GM12878 (cell line): ENCODE results near the gene ADORA2B. TPM values are rescaled to one million over a fixed set of nuclear protein-coding genes. Genes with fewer than 3 reads are reported as not detected.

Experiments
- ATAC-seq: fragments of 200-7000 bp; cut with Tn5 transposase; 3 replicates; pipeline ENCODE4 v1.9.1; 2020; ENCODE audit warnings: mild to moderate bottlenecking, moderate library complexity
- BruUV-seq: library from RNA; stranded (reverse); fragments of 400-500 nt; replicated peaks from 2 replicates; lab custom pipeline; 2021; lab: Mats Ljungman, UMichigan
- CTCF ChIA-PET: fragments of 300-600 bp; sonication (Branson Sonifier 250); formaldehyde crosslinking; extraction: SDS; loops from one replicate; lab custom pipeline; 2021; ENCODE audit warnings: inconsistent platforms; lab: Yijun Ruan, JAX
- POLR2A ChIA-PET: fragments of 350-600 bp; formaldehyde crosslinking; extraction: SDS; loops from one replicate; lab custom pipeline; 2021; ENCODE audit warnings: inconsistent platforms; lab: Charles Lee
- RAD21 ChIA-PET: fragments of 300-600 bp; sonication (Branson Sonifier 250); formaldehyde crosslinking; loops from one replicate; lab custom pipeline; 2023; ENCODE audit warnings: antibody characterized with exemption; ENCODE audit not compliant: unreplicated experiment; lab: Charles Lee
- SMC1A ChIA-PET: fragments of 300-600 bp; sonication (Branson Sonifier 250); formaldehyde crosslinking; loops from one replicate; lab custom pipeline; 2023; ENCODE audit not compliant: unreplicated experiment, uncharacterized antibody; lab: Charles Lee
- DNase-seq: peaks from one replicate; pipeline ENCODE4 v3.0.0-alpha.2; 2011; ENCODE audit warnings: low read depth, low spot score
- FAIRE-seq: peaks from 3 replicates; lab custom pipeline; 2011; peaks lifted over from hg19 to GRCh38; lab: Jason Lieb, UNC
- H2AFZ ChIP-seq: 2 replicates; pipeline ENCODE4 v1.6.0; 2011; ENCODE audit warnings: low read depth, low read length, control low read depth; ENCODE audit not compliant: control insufficient read depth
- H3K27ac ChIP-seq: 2 replicates; pipeline ENCODE4 v1.5.1; 2011; ENCODE audit warnings: control low read depth; ENCODE audit not compliant: control insufficient read depth, insufficient read depth
- H3K27me3 ChIP-seq, 2 experiments: replicated peaks in 1 of 2; 2 replicates each; pipeline versions ENCODE4 v1.6.0 to v1.6.1; 2011; ENCODE audit warnings: low read length in 1 of 2; ENCODE audit not compliant: control insufficient read depth in 2 of 2, insufficient read depth in 2 of 2
- H3K36me3 ChIP-seq, 2 experiments: 2 replicates each; pipeline ENCODE4 v1.5.1; 2011; ENCODE audit warnings: low read length in 1 of 2; ENCODE audit not compliant: control insufficient read depth in 2 of 2, insufficient read depth in 2 of 2
- H3K4me1 ChIP-seq: 2 replicates; pipeline ENCODE4 v1.6.1; 2011; ENCODE audit warnings: mild to moderate bottlenecking, low read length, moderate library complexity, mixed read lengths; ENCODE audit not compliant: control insufficient read depth, insufficient read depth
- H3K4me2 ChIP-seq: 2 replicates; pipeline ENCODE4 v1.6.0; 2011; ENCODE audit warnings: control low read depth; ENCODE audit not compliant: control insufficient read depth, insufficient read depth
- H3K4me3 ChIP-seq: fragments of 200-600 bp; sonication (generic); 2 replicates; pipeline ENCODE4 v1.5.1; 2016
- H3K79me2 ChIP-seq: 2 replicates; pipeline ENCODE4 v1.6.0; 2011; ENCODE audit warnings: low read length; ENCODE audit not compliant: control insufficient read depth, insufficient read depth
- H3K9ac ChIP-seq: 2 replicates; pipeline ENCODE4 v1.8.0; 2011; ENCODE audit warnings: low read length, control low read depth, mixed read lengths; ENCODE audit not compliant: control insufficient read depth, insufficient read depth
- H3K9me3 ChIP-seq: replicated peaks from 3 replicates; pipeline ENCODE4 v1.5.1; 2011; ENCODE audit warnings: mild to moderate bottlenecking, low read length; ENCODE audit not compliant: control insufficient read depth, insufficient read depth
- H4K20me1 ChIP-seq: 2 replicates; pipeline ENCODE4 v1.6.0; 2011; ENCODE audit not compliant: control insufficient read depth, insufficient read depth
- CHD4 ChIP-seq: fragments of 200-600 bp; sonication (generic); IDR thresholded peaks from 2 replicates; pipeline ENCODE4 v1.6.1; 2016; ENCODE audit warnings: mild to moderate bottlenecking
- MEF2B ChIP-seq: fragments of 450-650 bp; IDR thresholded peaks from 2 replicates; pipeline ENCODE4 v1.6.1; 2018; ENCODE audit warnings: mild to moderate bottlenecking, moderate library complexity; ENCODE audit not compliant: partially characterized antibody, poor library complexity, severe bottlenecking
- POLR2AphosphoS2 ChIP-seq: IDR thresholded peaks from 2 replicates; pipeline ENCODE4 v1.6.1; 2011; ENCODE audit warnings: low read depth, mild to moderate bottlenecking, low read length, improper control_type of control experiment, moderate library complexity
- RBBP5 ChIP-seq: fragments of 200-600 bp; sonication (generic); conservative IDR thresholded peaks from 2 replicates; pipeline ENCODE4 v1.6.1; 2016
- STAT1 ChIP-seq: fragments of 450-650 bp; conservative IDR thresholded peaks from 2 replicates; pipeline ENCODE4 v1.6.1; 2014; ENCODE audit warnings: antibody characterized with exemption, mild to moderate bottlenecking
- WGBS: methylation state at CpG from one replicate; pipeline ENCODE4 v1.1.6; 2016; ENCODE audit warnings: low lambda C conversion rate; ENCODE audit not compliant: insufficient replicate concordance, insufficient coverage; ENCODE audit errors: missing lambda C conversion rate; 5-methylcytosine and 5-hydroxymethylcytosine counted together
- in situ Hi-C: fragments of 300-500 bp; cut with MboI; formaldehyde crosslinking; loops from 9 replicates; pipeline ENCODE4 v1.14.3; 2018; ENCODE audit warnings: mixed read lengths
- intact Hi-C: fragments of 100-400 bp; cut with micrococcal nuclease; formaldehyde crosslinking; loops from one replicate; pipeline ENCODE4 v1.14.2; 2022; ENCODE audit not compliant: unreplicated experiment
- polyA plus RNA-seq, 11 experiments: library from polyadenylated mRNA; depleted of rRNA in 4 of 11; unstranded in 6 of 11; stranded (reverse) in 5 of 11; fragments of >200 nt; fragmentation: Nextera tagmentation in 4 of 11; fragmentation: Illumina TruSeq in 1 of 11; extraction: Ambion mirVana in 4 of 11; extraction: Trizol in 1 of 11; gene quantifications; 1 replicate in 1 of 11; 2 replicates in 10 of 11; pipeline versions ENCODE4 v1.2.1 to v1.2.3, GENCODE V29; 2011 to 2016; ENCODE audit warnings: inconsistent platforms in 2 of 11, missing spikeins in 2 of 11, low read depth in 1 of 11
- total RNA-seq, 4 experiments: library from RNA; depleted of rRNA in 3 of 4; stranded (reverse); fragments of >200 nt in 3 of 4; fragmentation: Illumina TruSeq in 1 of 4; extraction: Trizol in 1 of 4; gene quantifications; 2 replicates each; pipeline versions ENCODE4 v1.2.1 to v1.2.3, GENCODE V29; 2013 to 2021
- TF ChIP-seq, protein P1 (sequence below): fragments of 450-650 bp; IDR thresholded peaks from 2 replicates; pipeline ENCODE4 v1.6.1; 2018; ENCODE audit warnings: mild to moderate bottlenecking, low read depth, moderate library complexity; ENCODE audit not compliant: partially characterized antibody
- TF ChIP-seq, protein P2 (sequence below): fragments of 450-650 bp; IDR thresholded peaks from 2 replicates; pipeline ENCODE4 v1.6.1; 2017; ENCODE audit warnings: mild to moderate bottlenecking, moderate library complexity
- TF ChIP-seq, protein P3 (sequence below): fragments of 450-650 bp; IDR thresholded peaks from 2 replicates; pipeline ENCODE4 v1.6.1; 2014; ENCODE audit warnings: mild to moderate bottlenecking

The ADORA2B gene
- total and polyA plus RNA-seq, 10 of the 15 experiments (the other 5 are each of a cell fraction or from before 2014, with no cell fraction given): 0.05 to 0.42 (median 0.17) TPM

DNA sequence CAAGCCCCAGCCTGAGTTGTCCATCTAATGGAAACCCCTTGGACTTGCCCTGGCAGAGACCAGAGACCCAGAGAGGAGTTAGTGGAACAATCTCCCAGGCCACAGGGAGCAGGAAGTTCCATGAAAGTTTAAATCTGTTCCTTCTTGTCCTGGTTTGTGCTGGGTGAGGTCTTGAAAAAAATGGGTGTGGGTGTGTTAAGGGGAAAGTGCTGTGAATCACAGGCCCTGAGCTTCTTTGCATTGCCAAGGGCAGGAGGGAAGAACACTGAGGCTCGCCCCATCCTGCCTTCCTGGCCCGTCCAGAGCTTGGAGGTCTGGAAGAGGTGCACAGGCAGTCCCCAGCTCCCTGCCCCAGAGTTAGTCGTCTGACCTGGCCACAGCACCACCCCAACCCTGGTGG is 2.3 kb downstream of the ADORA2B start:
- Histone ChIP-seq H3K9me3 (peaks cover 2% of the 10 kb centered on the region; the same call in 2 of the 3 replicates), H3K79me2 (no peaks in the 10 kb centered on the region), H4K20me1 (no peaks in the 10 kb centered on the region), H3K36me3 (no peaks in the 10 kb centered on the region), H3K27me3 (peaks cover 7 to 17% of the 10 kb centered on the region in 2 experiments), H3K27ac (no peak overlapping the region), H2AFZ (no peak overlapping the region), H3K4me1 (no peaks in the 10 kb centered on the region), H3K4me3 (no peak overlapping the region), H3K4me2 (no peak overlapping the region), H3K9ac (no peak overlapping the region)
- FAIRE-seq: no peak
- RAD21 ChIA-PET: no interaction called here
- POLR2A ChIA-PET: no interaction called here
- no TSS peak for BruUV-seq
- in situ Hi-C loops: no loop called here
- intact Hi-C loops: no loop called here
- DNase-seq: no peak
- WGBS: 30% methylated on average over 3 of the region's 3 CpGs
- CTCF ChIA-PET: no interaction called here
- TF ChIP-seq, protein P1, sequence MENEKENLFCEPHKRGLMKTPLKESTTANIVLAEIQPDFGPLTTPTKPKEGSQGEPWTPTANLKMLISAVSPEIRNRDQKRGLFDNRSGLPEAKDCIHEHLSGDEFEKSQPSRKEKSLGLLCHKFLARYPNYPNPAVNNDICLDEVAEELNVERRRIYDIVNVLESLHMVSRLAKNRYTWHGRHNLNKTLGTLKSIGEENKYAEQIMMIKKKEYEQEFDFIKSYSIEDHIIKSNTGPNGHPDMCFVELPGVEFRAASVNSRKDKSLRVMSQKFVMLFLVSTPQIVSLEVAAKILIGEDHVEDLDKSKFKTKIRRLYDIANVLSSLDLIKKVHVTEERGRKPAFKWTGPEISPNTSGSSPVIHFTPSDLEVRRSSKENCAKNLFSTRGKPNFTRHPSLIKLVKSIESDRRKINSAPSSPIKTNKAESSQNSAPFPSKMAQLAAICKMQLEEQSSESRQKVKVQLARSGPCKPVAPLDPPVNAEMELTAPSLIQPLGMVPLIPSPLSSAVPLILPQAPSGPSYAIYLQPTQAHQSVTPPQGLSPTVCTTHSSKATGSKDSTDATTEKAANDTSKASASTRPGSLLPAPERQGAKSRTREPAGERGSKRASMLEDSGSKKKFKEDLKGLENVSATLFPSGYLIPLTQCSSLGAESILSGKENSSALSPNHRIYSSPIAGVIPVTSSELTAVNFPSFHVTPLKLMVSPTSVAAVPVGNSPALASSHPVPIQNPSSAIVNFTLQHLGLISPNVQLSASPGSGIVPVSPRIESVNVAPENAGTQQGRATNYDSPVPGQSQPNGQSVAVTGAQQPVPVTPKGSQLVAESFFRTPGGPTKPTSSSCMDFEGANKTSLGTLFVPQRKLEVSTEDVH: no peak
- SMC1A ChIA-PET: no interaction called here
- ATAC-seq: no peak

DNA sequence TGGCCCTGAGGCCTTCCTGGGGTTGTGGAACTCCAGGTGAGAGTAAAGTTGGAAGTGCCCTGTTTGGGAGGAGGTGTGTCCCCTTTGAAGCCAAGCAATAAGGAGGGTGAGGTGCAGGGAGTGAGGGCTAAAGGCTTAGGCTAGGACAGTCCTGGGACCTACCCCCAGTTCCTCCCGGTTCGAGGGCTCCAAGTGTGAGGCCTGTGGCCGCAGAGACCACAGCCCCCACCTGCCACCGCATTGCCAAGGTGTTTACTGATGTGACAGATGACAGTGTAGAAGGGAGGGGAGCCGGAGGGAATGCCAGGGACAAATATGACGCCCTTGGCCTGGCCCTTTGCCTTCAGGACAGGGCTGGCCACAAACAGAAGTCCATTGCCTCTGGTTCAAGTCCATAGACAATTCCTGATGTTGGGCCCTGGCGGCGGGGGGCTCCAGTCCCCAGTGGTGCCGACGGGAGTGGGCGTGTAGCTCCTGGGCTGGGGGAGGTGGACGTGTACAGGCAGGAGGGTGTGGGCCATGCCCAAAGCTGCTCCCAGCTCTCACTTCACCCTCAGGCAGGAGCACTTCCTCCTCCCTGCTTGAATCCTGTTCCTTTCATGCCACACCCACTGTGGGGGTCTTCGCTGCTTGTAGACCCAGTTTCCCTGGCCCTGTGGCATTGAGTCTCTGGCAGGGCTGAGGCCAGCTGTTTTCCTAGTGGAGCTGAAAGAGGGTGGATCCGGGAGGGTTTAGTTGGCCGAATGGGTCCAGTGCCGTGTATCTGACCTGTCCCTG is 3.2 kb downstream of the ADORA2B start:
- POLR2A ChIA-PET: no interaction called here
- H3K27me3 ChIP-seq: peaks cover 5 to 17% of the 10 kb centered on the region in 2 experiments
- H3K4me2 ChIP-seq: no peak overlapping the region
- no peak overlapping the region for H3K9ac ChIP-seq
- SMC1A ChIA-PET: no interaction called here
- DNase-seq (no peak), FAIRE-seq (no peak), ATAC-seq (no peak)
- H4K20me1 ChIP-seq: no peaks in the 10 kb centered on the region
- H3K27ac ChIP-seq: no peak overlapping the region
- intact Hi-C loops: no loop called here
- H3K79me2 ChIP-seq: no peaks in the 10 kb centered on the region
- CTCF ChIA-PET: no interaction called here
- in situ Hi-C loops: no loop called here
- H3K4me3 ChIP-seq: no peak overlapping the region
- H3K9me3 ChIP-seq: no peaks in the 10 kb centered on the region
- H2AFZ ChIP-seq: no peak overlapping the region
- H3K4me1 ChIP-seq: no peaks in the 10 kb centered on the region
- RAD21 ChIA-PET: no interaction called here
- 70% methylated on average over 10 of the region's 16 CpGs for WGBS
- no peaks in the 10 kb centered on the region for H3K36me3 ChIP-seq
- no TSS peak for BruUV-seq
- TF ChIP-seq STAT1 (no peak), CHD4 (no peak), MEF2B (no peak), POLR2AphosphoS2 (no peak), RBBP5 (no peak)
- TF ChIP-seq, protein P2, sequence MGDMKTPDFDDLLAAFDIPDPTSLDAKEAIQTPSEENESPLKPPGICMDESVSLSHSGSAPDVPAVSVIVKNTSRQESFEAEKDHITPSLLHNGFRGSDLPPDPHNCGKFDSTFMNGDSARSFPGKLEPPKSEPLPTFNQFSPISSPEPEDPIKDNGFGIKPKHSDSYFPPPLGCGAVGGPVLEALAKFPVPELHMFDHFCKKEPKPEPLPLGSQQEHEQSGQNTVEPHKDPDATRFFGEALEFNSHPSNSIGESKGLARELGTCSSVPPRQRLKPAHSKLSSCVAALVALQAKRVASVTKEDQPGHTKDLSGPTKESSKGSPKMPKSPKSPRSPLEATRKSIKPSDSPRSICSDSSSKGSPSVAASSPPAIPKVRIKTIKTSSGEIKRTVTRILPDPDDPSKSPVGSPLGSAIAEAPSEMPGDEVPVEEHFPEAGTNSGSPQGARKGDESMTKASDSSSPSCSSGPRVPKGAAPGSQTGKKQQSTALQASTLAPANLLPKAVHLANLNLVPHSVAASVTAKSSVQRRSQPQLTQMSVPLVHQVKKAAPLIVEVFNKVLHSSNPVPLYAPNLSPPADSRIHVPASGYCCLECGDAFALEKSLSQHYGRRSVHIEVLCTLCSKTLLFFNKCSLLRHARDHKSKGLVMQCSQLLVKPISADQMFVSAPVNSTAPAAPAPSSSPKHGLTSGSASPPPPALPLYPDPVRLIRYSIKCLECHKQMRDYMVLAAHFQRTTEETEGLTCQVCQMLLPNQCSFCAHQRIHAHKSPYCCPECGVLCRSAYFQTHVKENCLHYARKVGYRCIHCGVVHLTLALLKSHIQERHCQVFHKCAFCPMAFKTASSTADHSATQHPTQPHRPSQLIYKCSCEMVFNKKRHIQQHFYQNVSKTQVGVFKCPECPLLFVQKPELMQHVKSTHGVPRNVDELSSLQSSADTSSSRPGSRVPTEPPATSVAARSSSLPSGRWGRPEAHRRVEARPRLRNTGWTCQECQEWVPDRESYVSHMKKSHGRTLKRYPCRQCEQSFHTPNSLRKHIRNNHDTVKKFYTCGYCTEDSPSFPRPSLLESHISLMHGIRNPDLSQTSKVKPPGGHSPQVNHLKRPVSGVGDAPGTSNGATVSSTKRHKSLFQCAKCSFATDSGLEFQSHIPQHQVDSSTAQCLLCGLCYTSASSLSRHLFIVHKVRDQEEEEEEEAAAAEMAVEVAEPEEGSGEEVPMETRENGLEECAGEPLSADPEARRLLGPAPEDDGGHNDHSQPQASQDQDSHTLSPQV: no peak
- TF ChIP-seq, protein P3, sequence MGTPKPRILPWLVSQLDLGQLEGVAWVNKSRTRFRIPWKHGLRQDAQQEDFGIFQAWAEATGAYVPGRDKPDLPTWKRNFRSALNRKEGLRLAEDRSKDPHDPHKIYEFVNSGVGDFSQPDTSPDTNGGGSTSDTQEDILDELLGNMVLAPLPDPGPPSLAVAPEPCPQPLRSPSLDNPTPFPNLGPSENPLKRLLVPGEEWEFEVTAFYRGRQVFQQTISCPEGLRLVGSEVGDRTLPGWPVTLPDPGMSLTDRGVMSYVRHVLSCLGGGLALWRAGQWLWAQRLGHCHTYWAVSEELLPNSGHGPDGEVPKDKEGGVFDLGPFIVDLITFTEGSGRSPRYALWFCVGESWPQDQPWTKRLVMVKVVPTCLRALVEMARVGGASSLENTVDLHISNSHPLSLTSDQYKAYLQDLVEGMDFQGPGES: no peak
